Testis (tissue), 3 donors: ENCODE results near the gene DCBLD2. TPM values are rescaled to one million over a fixed set of nuclear protein-coding genes. Genes with fewer than 3 reads are reported as not detected.

ENCODE experiments used
- DNase-seq: peaks from one replicate; pipeline ENCODE4 v3.0.0-alpha.2; 2019
- H3K27ac ChIP-seq, 2 donors: fragments of 200-600 bp; sonication (generic); one replicate each; pipeline ENCODE4 v1.5.1; 2019
- H3K27me3 ChIP-seq: fragments of 200-600 bp; sonication (generic); one replicate; pipeline ENCODE4 v1.5.1; 2019
- H3K36me3 ChIP-seq: fragments of 200-600 bp; sonication (generic); one replicate; pipeline ENCODE4 v1.5.1; 2017; ENCODE audit warnings: low read depth; ENCODE audit errors: missing control alignments
- H3K4me1 ChIP-seq: fragments of 200-600 bp; sonication (generic); one replicate; pipeline ENCODE4 v1.5.1; 2019
- H3K4me3 ChIP-seq, 2 donors: fragments of 200-600 bp; sonication (generic); one replicate each; pipeline ENCODE4 v1.5.1; 2017 to 2019
- H3K9me3 ChIP-seq: fragments of 200-600 bp; sonication (generic); one replicate; pipeline ENCODE4 v1.5.1; 2017
- POLR2A ChIP-seq: fragments of 450-650 bp; IDR thresholded peaks from one replicate; pipeline ENCODE4 v1.6.1; 2017; ENCODE audit warnings: antibody characterized with exemption, mild to moderate bottlenecking, moderate library complexity
- WGBS, 2 donors: methylation state at CpG; one replicate each; pipeline ENCODE4 v1.1.5; 2018; 5-methylcytosine and 5-hydroxymethylcytosine counted together
- intact Hi-C: fragments of 100-400 bp; cut with DNase I; formaldehyde crosslinking; loops from one replicate; pipeline ENCODE4 v1.15.1; 2023; ENCODE audit warnings: low total_unique reads
- polyA plus RNA-seq: library from polyadenylated mRNA; stranded (reverse); fragments of 350-450 nt; fragmentation: Illumina TruSeq; extraction: RNeasy Lipid Tissue Mini Kit (QIAGEN cat#74804); gene quantifications from one replicate; pipeline ENCODE4 v1.2.3, GENCODE V29; 2014; ENCODE audit warnings: low read depth, low replicate concordance; ENCODE audit not compliant: insufficient read depth
- small RNA-seq, 2 donors: library from RNA; depleted of rRNA; stranded (forward); fragments of <200 nt; gene quantifications; one replicate each; pipeline ENCODE3, GENCODE V24; 2016
- total RNA-seq, 2 donors: library from RNA; depleted of rRNA; stranded (reverse); fragments of >200 nt; gene quantifications; one replicate each; pipeline ENCODE4 v1.2.3, GENCODE V29; 2016
- TF ChIP-seq, protein P1 (sequence below), 3 experiments: fragments of 450-650 bp in 2 of 3; fragments of 200-600 bp in 1 of 3; sonication (generic) in 1 of 3; IDR thresholded peaks; one replicate each; pipeline ENCODE4 v1.5.1; 2016 to 2019; ENCODE audit warnings: antibody characterized with exemption in 3 of 3, mild to moderate bottlenecking in 2 of 3, moderate library complexity in 1 of 3

DCBLD2 gene
- total and polyA plus RNA-seq, 3 donors from 2014 or later: 48.5 to 211 (median 161) TPM

DNA sequence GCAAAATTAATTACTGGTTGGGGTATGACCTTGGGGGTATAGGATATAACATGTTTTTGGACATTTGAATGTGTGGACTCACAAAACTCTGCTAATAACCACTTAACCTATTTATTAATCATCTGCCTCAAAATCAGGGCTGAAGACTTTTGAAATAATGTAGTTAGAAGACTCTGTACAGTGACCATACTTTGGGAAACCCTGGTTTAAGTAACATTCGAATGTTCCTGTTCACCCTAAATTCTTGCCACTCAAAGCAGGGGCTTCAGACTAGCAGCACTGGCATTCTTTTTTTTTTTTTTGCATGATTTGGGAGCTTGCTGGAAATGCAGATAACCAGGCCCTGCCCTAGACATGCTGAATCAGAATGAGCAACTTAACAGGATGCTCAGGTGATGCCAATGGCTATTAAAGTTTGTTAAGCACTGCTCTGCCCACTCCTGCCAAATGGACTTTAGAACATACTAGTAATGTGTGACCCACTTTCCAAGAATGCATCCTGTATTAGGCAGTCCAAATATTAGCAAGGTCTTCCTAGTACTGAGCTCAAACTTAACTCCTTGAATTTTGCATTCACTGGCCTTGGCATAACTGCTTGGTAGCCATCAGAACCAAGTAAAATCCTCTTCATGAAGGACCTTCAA, 151.1 kb downstream of the DCBLD2 start:
- intact Hi-C loops: no loop called here
- H3K27me3 ChIP-seq: no peaks in the 10 kb centered on the region

DNA sequence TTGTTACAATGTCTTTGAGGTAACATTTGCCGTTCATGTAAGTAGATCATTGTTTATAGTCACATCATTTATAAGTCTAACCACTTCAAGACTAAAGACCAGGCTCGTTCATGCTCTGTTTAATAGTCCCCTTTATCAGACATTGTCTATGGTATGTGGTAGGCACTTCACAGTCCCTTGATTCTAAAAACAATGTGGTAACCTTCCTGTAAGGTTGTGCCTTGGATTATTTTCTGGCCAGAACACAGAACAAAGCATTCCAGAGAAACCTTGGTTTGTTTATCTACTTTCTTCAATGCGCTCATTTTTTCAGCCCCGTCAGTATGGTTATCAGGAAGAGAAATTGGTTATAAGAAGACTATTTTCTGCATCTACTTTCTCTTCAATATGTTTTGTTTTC, 154.6 kb downstream of the DCBLD2 start:
- H3K27me3 ChIP-seq: no peaks in the 10 kb centered on the region
- no peaks in the 10 kb centered on the region for H3K9me3 ChIP-seq
- TF ChIP-seq, protein P1, sequence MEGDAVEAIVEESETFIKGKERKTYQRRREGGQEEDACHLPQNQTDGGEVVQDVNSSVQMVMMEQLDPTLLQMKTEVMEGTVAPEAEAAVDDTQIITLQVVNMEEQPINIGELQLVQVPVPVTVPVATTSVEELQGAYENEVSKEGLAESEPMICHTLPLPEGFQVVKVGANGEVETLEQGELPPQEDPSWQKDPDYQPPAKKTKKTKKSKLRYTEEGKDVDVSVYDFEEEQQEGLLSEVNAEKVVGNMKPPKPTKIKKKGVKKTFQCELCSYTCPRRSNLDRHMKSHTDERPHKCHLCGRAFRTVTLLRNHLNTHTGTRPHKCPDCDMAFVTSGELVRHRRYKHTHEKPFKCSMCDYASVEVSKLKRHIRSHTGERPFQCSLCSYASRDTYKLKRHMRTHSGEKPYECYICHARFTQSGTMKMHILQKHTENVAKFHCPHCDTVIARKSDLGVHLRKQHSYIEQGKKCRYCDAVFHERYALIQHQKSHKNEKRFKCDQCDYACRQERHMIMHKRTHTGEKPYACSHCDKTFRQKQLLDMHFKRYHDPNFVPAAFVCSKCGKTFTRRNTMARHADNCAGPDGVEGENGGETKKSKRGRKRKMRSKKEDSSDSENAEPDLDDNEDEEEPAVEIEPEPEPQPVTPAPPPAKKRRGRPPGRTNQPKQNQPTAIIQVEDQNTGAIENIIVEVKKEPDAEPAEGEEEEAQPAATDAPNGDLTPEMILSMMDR (IDR thresholded peaks at IDR 0.05): no peak
- TF ChIP-seq POLR2A: no peak
- WGBS, 2 donors: 63 to 77% methylated on average over 4 of the region's 4 CpGs
- no peak overlapping the region for H3K27ac ChIP-seq
- no peak overlapping the region for H3K4me3 ChIP-seq
- no peaks in the 10 kb centered on the region for H3K36me3 ChIP-seq
- intact Hi-C loops: no loop called here
- DNase-seq: no peak
- H3K4me1 ChIP-seq: no peaks in the 10 kb centered on the region

More for the DNA sequence above, 151.1 kb downstream of the DCBLD2 start:
- DNase-seq: no peak
- H3K4me1 ChIP-seq: no peaks in the 10 kb centered on the region
- no peak overlapping the region for H3K27ac ChIP-seq
- WGBS, 2 donors: 84 to 96% methylated on average over 1 of the region's 1 CpG
- TF ChIP-seq, protein P1 (IDR thresholded peaks at IDR 0.05): no peak
- no peak for TF ChIP-seq POLR2A
- no peak overlapping the region for H3K4me3 ChIP-seq
- H3K36me3 ChIP-seq: no peaks in the 10 kb centered on the region
- no peaks in the 10 kb centered on the region for H3K9me3 ChIP-seq

DNA sequence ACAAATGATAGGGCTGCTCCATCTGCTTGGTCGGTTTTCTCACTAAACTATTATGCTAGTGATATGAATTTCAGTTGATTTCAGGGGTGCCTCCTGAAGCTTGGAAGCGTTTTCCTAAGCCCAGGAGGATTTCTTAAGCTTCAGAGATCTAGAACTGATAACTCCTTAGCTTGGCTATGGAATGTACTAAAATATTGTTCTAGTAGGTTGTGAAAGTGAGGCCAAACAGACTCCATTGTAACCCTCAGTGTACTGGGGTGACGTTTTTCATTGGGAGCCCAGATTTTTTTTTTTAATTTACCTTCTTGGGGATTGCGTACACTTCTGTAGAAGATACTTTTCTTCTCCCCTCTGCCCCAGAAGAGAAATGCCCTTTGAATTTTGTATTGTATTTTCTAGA, 155.4 kb downstream of the DCBLD2 start:
- Histone ChIP-seq H3K27me3 (no peaks in the 10 kb centered on the region), H3K4me1 (no peaks in the 10 kb centered on the region), H3K27ac (no peak overlapping the region), H3K4me3 (no peak overlapping the region), H3K9me3 (no peaks in the 10 kb centered on the region), H3K36me3 (no peaks in the 10 kb centered on the region)
- 88 to 89% methylated on average over 4 of the region's 4 CpGs for WGBS, 2 donors
- no peak for DNase-seq
- TF ChIP-seq POLR2A: no peak
- TF ChIP-seq, protein P1 (IDR thresholded peaks at IDR 0.05): no peak
- intact Hi-C loops: no loop called here

Small RNAs within 50 kb of the gene (small RNA-seq; reads per million reads assigned to genes)
- gene RNU6-1263P (0 reads per million in 2 donors), gene RNU6-26P (0 reads per million in 2 donors)

Other genes starting within 250 kb of the DCBLD2 start
- 10 to 100 TPM in 1 of 2 donors, 1 to 10 TPM in 1; 3.7 to 23.4 TPM for gene ST3GAL6, start 138.4 kb downstream of the DCBLD2 start, total RNA-seq
- gene ST3GAL6, start 138.4 kb downstream of the DCBLD2 start, polyA plus RNA-seq: 2.1 TPM